HG02840 (cell line): ENCODE data around the gene NCK2.
A peak's percentile ranks its signal among the peaks of the same experiment; 100 is the strongest.

ENCODE experiments used
- ATAC-seq: cut with Tn5 transposase; IDR thresholded peaks from one replicate; pipeline ENCODE4 v1.9.1; 2021; ENCODE audit warnings: mild to moderate bottlenecking, moderate library complexity, moderate number of reproducible peaks; ENCODE audit not compliant: unreplicated experiment, low FRiP score

Gene NCK2

GRCh38 chr2:105734762-105735538, 9.8 kb upstream of the NCK2 start:
- no peak for ATAC-seq

- no peak for ATAC-seq
Measured at GRCh38 chr2:105736145-105736544, 8.6 kb upstream of the NCK2 start.

- no peak for ATAC-seq
Measured at GRCh38 chr2:105737980-105738657, 6.6 kb upstream of the NCK2 start.

GRCh38 chr2:105738658-105739241, 6.0 kb upstream of the NCK2 start:
- no peak for ATAC-seq

GRCh38 chr2:105739426-105739825, 5.3 kb upstream of the NCK2 start:
- ATAC-seq: no peak

GRCh38 chr2:105739944-105740530, 4.7 kb upstream of the NCK2 start:
- ATAC-seq: no peak

GRCh38 chr2:105741174-105741573, 3.5 kb upstream of the NCK2 start:
- ATAC-seq: no peak

- no peak for ATAC-seq
Measured at GRCh38 chr2:105741617-105742016, 3.1 kb upstream of the NCK2 start.

- ATAC-seq: peak; percentile 68
Measured at GRCh38 chr2:105744091-105744908, 412 bp upstream of the NCK2 start.

- peak; percentile 50 for ATAC-seq
Measured at GRCh38 chr2:105746177-105747080, 1.7 kb downstream of the NCK2 start.

GRCh38 chr2:105747254-105747894, 2.7 kb downstream of the NCK2 start:
- ATAC-seq: no peak

GRCh38 chr2:105747991-105748390, 3.3 kb downstream of the NCK2 start:
- no peak for ATAC-seq

- ATAC-seq: no peak
Measured at GRCh38 chr2:105748566-105748965, 3.9 kb downstream of the NCK2 start.

GRCh38 chr2:105749583-105750400, 5.1 kb downstream of the NCK2 start:
- no peak for ATAC-seq

GRCh38 chr2:105750735-105751134, 6.0 kb downstream of the NCK2 start:
- ATAC-seq: no peak

GRCh38 chr2:105751272-105751671, 6.6 kb downstream of the NCK2 start:
- no peak for ATAC-seq

- no peak for ATAC-seq
Measured at GRCh38 chr2:105752691-105753358, 8.1 kb downstream of the NCK2 start.

GRCh38 chr2:105753380-105753779, 8.7 kb downstream of the NCK2 start:
- ATAC-seq: no peak
